Endothelial cell (in vitro differentiated cells): ENCODE results near the gene PEX7. TPM values are rescaled to one million over a fixed set of nuclear protein-coding genes. Genes with fewer than 3 reads are reported as not detected.

ENCODE experiments used
- DNase-seq: peaks from one replicate; pipeline ENCODE4 v3.0.0; 2021; ENCODE audit warnings: low spot score
- H3K27ac Mint-ChIP-seq: one replicate; pipeline ENCODE4 v1.8.0; 2021; ENCODE audit warnings: mixed read lengths, inconsistent platforms; ENCODE audit not compliant: unreplicated experiment
- H3K27me3 Mint-ChIP-seq: one replicate; pipeline ENCODE4 v1.8.0; 2021; ENCODE audit warnings: mild to moderate bottlenecking, moderate library complexity, mixed read lengths, inconsistent platforms; ENCODE audit not compliant: unreplicated experiment
- H3K36me3 Mint-ChIP-seq: one replicate; pipeline ENCODE4 v1.8.0; 2021; ENCODE audit warnings: mild to moderate bottlenecking, low read depth, mixed read lengths, inconsistent platforms; ENCODE audit not compliant: unreplicated experiment
- H3K4me1 Mint-ChIP-seq: one replicate; pipeline ENCODE4 v1.8.0; 2021; ENCODE audit warnings: mild to moderate bottlenecking, mixed read lengths, inconsistent platforms; ENCODE audit not compliant: unreplicated experiment
- H3K4me3 Mint-ChIP-seq: one replicate; pipeline ENCODE4 v1.8.0; 2021; ENCODE audit warnings: mild to moderate bottlenecking, mixed read lengths, inconsistent platforms; ENCODE audit not compliant: unreplicated experiment
- H3K9me3 Mint-ChIP-seq: one replicate; pipeline ENCODE4 v1.8.0; 2021; ENCODE audit warnings: mixed read lengths, inconsistent platforms; ENCODE audit not compliant: unreplicated experiment
- CTCF ChIP-seq: fragments of 200-600 bp; sonication (generic); IDR thresholded peaks from one replicate; pipeline ENCODE4 v1.5.0; 2021; ENCODE audit warnings: antibody characterized with exemption; ENCODE audit not compliant: unreplicated experiment
- total RNA-seq: library from RNA; stranded (reverse); fragmentation: NEBNext Ultra II Directional; extraction: Animal tissue kit (Norgen Biotek cat#: 25700); gene quantifications from one replicate; pipeline ENCODE4 v1.2.1, GENCODE V29; 2021; ENCODE audit not compliant: unreplicated experiment

The PEX7 gene
- total RNA-seq, 1 donor from 2014 or later, result 3.7 TPM

- H3K4me1 Mint-ChIP-seq, result peaks cover 20% of the 10 kb centered on the region
- H3K27me3 Mint-ChIP-seq, result no peaks in the 10 kb centered on the region
- no peaks in the 10 kb centered on the region for H3K36me3 Mint-ChIP-seq
- H3K4me3 Mint-ChIP-seq, result no peak overlapping the region
- no peak for DNase-seq
- no peaks in the 10 kb centered on the region for H3K9me3 Mint-ChIP-seq
- no peak overlapping the region for H3K27ac Mint-ChIP-seq
- no peak for TF ChIP-seq CTCF
Observed at GRCh38 chr6:136886091-136886490, 63.7 kb downstream of the PEX7 start.

- H3K4me3 Mint-ChIP-seq, result no peak overlapping the region
- H3K36me3 Mint-ChIP-seq, result no peaks in the 10 kb centered on the region
- H3K27ac Mint-ChIP-seq, result no peak overlapping the region
- peaks cover 24% of the 10 kb centered on the region for H3K4me1 Mint-ChIP-seq
- H3K27me3 Mint-ChIP-seq, result no peaks in the 10 kb centered on the region
- no peak for TF ChIP-seq CTCF
- DNase-seq, result no peak
- no peaks in the 10 kb centered on the region for H3K9me3 Mint-ChIP-seq
Observed at GRCh38 chr6:136887953-136888352, 65.6 kb downstream of the PEX7 start.

- H3K36me3 Mint-ChIP-seq, result no peaks in the 10 kb centered on the region
- H3K4me1 Mint-ChIP-seq, result peaks cover 29% of the 10 kb centered on the region
- TF ChIP-seq CTCF, result no peak
- DNase-seq, result no peak
- H3K27me3 Mint-ChIP-seq, result no peaks in the 10 kb centered on the region
- H3K27ac Mint-ChIP-seq, result no peak overlapping the region
- no peak overlapping the region for H3K4me3 Mint-ChIP-seq
- no peaks in the 10 kb centered on the region for H3K9me3 Mint-ChIP-seq
Observed at GRCh38 chr6:136889271-136890193, 67.1 kb downstream of the PEX7 start.

GRCh38 chr6:136890194-136890839 lies 67.9 kb downstream of the PEX7 start:
- TF ChIP-seq CTCF, result no peak
- Mint-ChIP-seq H3K36me3 (no peaks in the 10 kb centered on the region), H3K27ac (no peak overlapping the region), H3K9me3 (no peaks in the 10 kb centered on the region), H3K4me1 (peaks cover 29% of the 10 kb centered on the region), H3K27me3 (no peaks in the 10 kb centered on the region), H3K4me3 (no peak overlapping the region)
- DNase-seq, result no peak

GRCh38 chr6:136890986-136891385 lies 68.6 kb downstream of the PEX7 start:
- Mint-ChIP-seq H3K27me3 (no peaks in the 10 kb centered on the region), H3K36me3 (no peaks in the 10 kb centered on the region), H3K4me1 (peaks cover 31% of the 10 kb centered on the region), H3K9me3 (no peaks in the 10 kb centered on the region), H3K4me3 (no peak overlapping the region), H3K27ac (no peak overlapping the region)
- no peak for TF ChIP-seq CTCF
- DNase-seq, result no peak
